ENCODE results near the gene HOXB9.

- TF ChIP-seq CTCF (IDR thresholded peaks at IDR 0.05) (peak; percentile 65), POLR2AphosphoS5 (IDR thresholded peaks at IDR 0.05; ENCODE audit: low read depth, low read length) (no peak)
Measured at GRCh38 chr17:48663134-48663924, 37.2 kb upstream of the HOXB9 start.

All from Panc1 (cell line).